ENCODE data around the gene DPP10.

- TF ChIP-seq POLR2AphosphoS5 (IDR thresholded peaks at IDR 0.05), result no peak
- no peak for TF ChIP-seq POLR2A (IDR thresholded peaks at IDR 0.05; ENCODE audit: low read depth)
Observed at GRCh38 chr2:114499101-114499500, 56.7 kb downstream of the DPP10 start.

All from esophagus muscularis mucosa (tissue), 2 donors.